ENCODE results near the gene CAMTA1.

The CAMTA1 gene

DNA sequence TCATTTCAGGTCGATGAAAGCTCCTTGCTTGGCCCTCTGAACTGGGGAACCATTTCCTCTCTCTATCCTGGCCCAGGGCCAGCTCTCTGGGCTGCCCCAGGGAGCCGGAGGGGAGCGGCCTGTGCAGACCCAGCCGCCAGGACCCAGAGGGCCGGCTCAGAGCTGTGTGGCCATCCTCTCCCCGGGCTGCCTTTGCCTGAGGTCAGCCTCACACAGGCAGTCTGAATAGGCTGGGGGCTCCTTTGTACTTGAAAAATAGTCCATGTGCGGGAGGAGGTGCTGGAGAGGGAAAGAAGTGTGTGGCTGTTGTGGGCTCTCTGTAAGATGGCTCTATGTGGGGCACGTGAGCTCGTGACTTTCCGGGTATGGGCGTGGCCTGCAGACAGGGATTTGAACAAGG lies 710.7 kb downstream of the CAMTA1 start:
- peaks cover 5% of the 10 kb centered on the region; the same call in 1 of the 2 replicates for H3K9me3 ChIP-seq (ENCODE audit: insufficient read depth, low read length)
- H3K9me2 ChIP-seq (replicated peaks; ENCODE audit: insufficient read depth, low read length): no peaks in the 10 kb centered on the region
- H3K4me2 ChIP-seq (ENCODE audit: low read depth, low read length, poor library complexity, severe bottlenecking): no peak overlapping the region
- H3K27ac ChIP-seq (ENCODE audit: low read depth, low read length): no peak overlapping the region
- no peak overlapping the region for H2AFZ ChIP-seq (ENCODE audit: low read depth, low read length, severe bottlenecking)
- H3K79me2 ChIP-seq (ENCODE audit: insufficient read depth, low read length): no peaks in the 10 kb centered on the region
- H3K36me3 ChIP-seq (ENCODE audit: low read length): no peaks in the 10 kb centered on the region
- H3K9ac ChIP-seq (ENCODE audit: low read length): no peak overlapping the region
- H4K20me1 ChIP-seq (ENCODE audit: low read depth, low read length): no peaks in the 10 kb centered on the region
- no peak for TF ChIP-seq CTCF (IDR thresholded peaks at IDR 0.05; ENCODE audit: insufficient read depth, low read length, poor library complexity, severe bottlenecking)
- TF ChIP-seq EZH2phosphoT487 (conservative IDR thresholded peaks at IDR 0.05; ENCODE audit: low read length): no peak
- no peak overlapping the region for H3K4me3 ChIP-seq (ENCODE audit: insufficient read depth, low read length, poor library complexity, severe bottlenecking)
- H3K27me3 ChIP-seq (ENCODE audit: low read length): no peaks in the 10 kb centered on the region
- no peaks in the 10 kb centered on the region for H3F3A ChIP-seq (ENCODE audit: insufficient read depth)

DNA sequence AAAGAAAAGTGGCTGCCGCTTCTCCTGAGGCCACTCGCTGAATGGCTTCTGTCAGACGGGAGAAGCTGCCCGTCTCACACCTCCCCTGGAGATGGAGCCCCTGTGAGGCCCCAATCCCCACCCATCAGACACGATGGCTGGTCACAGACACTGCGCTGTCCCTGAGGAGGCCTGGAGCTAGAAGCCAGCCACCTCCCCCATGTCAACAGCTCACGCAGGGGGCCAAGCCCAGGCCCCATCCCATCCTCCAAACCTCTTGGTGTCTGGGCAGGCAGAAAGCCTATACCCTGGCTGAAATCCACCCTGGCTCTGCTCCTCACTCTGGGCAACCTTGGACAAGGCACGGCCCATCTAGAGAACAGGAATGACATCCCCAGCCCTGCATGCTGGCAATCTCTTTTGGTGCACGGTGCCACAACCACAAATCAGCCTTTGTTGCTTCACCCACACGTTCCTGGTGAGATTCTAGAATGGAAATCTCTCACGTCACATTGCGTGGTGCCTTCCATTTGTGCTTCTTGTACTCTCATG lies 711.9 kb downstream of the CAMTA1 start:
- Histone ChIP-seq H3K36me3 (ENCODE audit: low read length) (no peaks in the 10 kb centered on the region), H4K20me1 (ENCODE audit: low read depth, low read length) (no peaks in the 10 kb centered on the region), H3K4me2 (ENCODE audit: low read depth, low read length, poor library complexity, severe bottlenecking) (no peak overlapping the region), H3K4me3 (ENCODE audit: insufficient read depth, low read length, poor library complexity, severe bottlenecking) (no peak overlapping the region), H3F3A (ENCODE audit: insufficient read depth) (no peaks in the 10 kb centered on the region), H3K9me3 (ENCODE audit: insufficient read depth, low read length) (peaks cover 5% of the 10 kb centered on the region; the same call in 1 of the 2 replicates), H2AFZ (ENCODE audit: low read depth, low read length, severe bottlenecking) (no peak overlapping the region), H3K9me2 (replicated peaks; ENCODE audit: insufficient read depth, low read length) (no peaks in the 10 kb centered on the region), H3K27ac (ENCODE audit: low read depth, low read length) (no peak overlapping the region), H3K27me3 (ENCODE audit: low read length) (no peaks in the 10 kb centered on the region), H3K9ac (ENCODE audit: low read length) (no peak overlapping the region), H3K79me2 (ENCODE audit: insufficient read depth, low read length) (no peaks in the 10 kb centered on the region)
- TF ChIP-seq EZH2phosphoT487 (conservative IDR thresholded peaks at IDR 0.05; ENCODE audit: low read length) (no peak), CTCF (IDR thresholded peaks at IDR 0.05; ENCODE audit: insufficient read depth, low read length, poor library complexity, severe bottlenecking) (no peak)

DNA sequence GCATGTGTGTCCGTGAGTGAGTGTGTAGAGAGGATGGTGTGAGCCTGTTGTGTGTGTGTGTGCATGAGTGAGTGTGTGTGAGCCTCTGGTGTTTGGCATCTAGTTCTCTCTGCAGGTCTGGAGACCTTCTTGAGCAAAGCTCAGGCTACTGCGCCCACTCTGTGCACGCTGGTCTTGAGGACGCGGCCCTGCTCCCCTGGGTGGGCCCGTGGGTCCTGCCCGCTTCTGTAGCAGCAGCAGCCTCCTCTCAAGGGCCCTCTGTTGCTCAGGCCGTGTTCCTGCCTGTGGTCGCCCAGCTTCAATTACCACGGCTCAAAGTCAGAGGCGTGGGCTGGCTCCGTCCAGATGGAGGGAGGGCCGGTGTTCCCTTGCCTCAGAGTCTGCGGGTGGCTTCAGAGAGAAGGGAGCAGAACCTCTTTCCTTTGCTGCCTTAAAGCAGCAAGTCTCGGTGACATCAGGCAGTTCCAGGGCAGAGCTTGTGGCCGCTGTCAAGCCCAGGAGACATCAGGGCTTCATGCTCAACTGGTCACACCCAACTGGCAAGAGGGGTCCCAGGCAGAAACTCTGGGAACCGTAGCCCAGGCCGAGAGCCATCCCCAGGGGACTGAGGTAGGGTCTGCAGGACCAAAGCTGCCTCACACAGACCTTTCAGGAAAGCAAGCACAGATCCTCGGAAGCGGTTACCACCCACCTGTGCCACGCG lies 715.3 kb downstream of the CAMTA1 start:
- H4K20me1 ChIP-seq (ENCODE audit: low read depth, low read length): no peaks in the 10 kb centered on the region
- TF ChIP-seq EZH2phosphoT487 (conservative IDR thresholded peaks at IDR 0.05; ENCODE audit: low read length) (no peak), CTCF (IDR thresholded peaks at IDR 0.05; ENCODE audit: insufficient read depth, low read length, poor library complexity, severe bottlenecking) (no peak)
- H3F3A ChIP-seq (ENCODE audit: insufficient read depth): no peaks in the 10 kb centered on the region
- no peak overlapping the region for H3K4me3 ChIP-seq (ENCODE audit: insufficient read depth, low read length, poor library complexity, severe bottlenecking)
- no peak overlapping the region for H3K4me2 ChIP-seq (ENCODE audit: low read depth, low read length, poor library complexity, severe bottlenecking)
- H3K9me2 ChIP-seq (replicated peaks; ENCODE audit: insufficient read depth, low read length): no peaks in the 10 kb centered on the region
- H3K27me3 ChIP-seq (ENCODE audit: low read length): no peaks in the 10 kb centered on the region
- H3K9ac ChIP-seq (ENCODE audit: low read length): no peak overlapping the region
- H2AFZ ChIP-seq (ENCODE audit: low read depth, low read length, severe bottlenecking): no peak overlapping the region
- no peaks in the 10 kb centered on the region for H3K36me3 ChIP-seq (ENCODE audit: low read length)
- H3K27ac ChIP-seq (ENCODE audit: low read depth, low read length): no peak overlapping the region
- peaks cover 5% of the 10 kb centered on the region; the same call in 1 of the 2 replicates for H3K9me3 ChIP-seq (ENCODE audit: insufficient read depth, low read length)
- H3K79me2 ChIP-seq (ENCODE audit: insufficient read depth, low read length): no peaks in the 10 kb centered on the region

All from SU-DHL-6 (cell line).